ENCODE measurements around the gene MNDA.

The MNDA gene

GRCh38 chr1:158812336-158812735, 18.8 kb upstream of the MNDA start:
- DNase-seq (ENCODE audit: low spot score): no peak
- in situ Hi-C loops (cut with MboI; ENCODE audit: low sequenced_read_pairs, unreplicated experiment): no loop called here
- TF ChIP-seq, protein P1, sequence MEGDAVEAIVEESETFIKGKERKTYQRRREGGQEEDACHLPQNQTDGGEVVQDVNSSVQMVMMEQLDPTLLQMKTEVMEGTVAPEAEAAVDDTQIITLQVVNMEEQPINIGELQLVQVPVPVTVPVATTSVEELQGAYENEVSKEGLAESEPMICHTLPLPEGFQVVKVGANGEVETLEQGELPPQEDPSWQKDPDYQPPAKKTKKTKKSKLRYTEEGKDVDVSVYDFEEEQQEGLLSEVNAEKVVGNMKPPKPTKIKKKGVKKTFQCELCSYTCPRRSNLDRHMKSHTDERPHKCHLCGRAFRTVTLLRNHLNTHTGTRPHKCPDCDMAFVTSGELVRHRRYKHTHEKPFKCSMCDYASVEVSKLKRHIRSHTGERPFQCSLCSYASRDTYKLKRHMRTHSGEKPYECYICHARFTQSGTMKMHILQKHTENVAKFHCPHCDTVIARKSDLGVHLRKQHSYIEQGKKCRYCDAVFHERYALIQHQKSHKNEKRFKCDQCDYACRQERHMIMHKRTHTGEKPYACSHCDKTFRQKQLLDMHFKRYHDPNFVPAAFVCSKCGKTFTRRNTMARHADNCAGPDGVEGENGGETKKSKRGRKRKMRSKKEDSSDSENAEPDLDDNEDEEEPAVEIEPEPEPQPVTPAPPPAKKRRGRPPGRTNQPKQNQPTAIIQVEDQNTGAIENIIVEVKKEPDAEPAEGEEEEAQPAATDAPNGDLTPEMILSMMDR (IDR thresholded peaks at IDR 0.05; ENCODE audit: borderline replicate concordance, control extremely low read depth, extremely low read depth, insufficient read depth, missing control alignments): no peak

DNA sequence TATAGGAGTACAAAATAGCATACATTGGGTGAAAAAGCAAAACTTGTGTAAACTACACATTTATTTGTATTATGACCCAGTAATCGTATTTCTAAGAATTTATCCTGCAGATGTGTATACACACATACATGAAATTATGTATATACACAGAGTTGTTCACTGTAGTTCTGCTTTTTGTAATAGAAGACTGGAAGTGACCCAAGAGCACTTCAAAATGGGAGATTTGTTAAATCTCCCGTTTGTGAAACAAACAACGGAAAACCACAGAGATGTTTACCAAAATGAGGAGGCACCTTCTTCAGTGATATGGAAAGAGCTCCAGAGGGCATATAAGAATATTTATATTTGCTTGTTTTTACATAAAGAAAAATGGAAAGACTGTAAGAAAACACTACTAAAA, 18.0 kb upstream of the MNDA start:
- no peak for DNase-seq (ENCODE audit: low spot score)

DNA sequence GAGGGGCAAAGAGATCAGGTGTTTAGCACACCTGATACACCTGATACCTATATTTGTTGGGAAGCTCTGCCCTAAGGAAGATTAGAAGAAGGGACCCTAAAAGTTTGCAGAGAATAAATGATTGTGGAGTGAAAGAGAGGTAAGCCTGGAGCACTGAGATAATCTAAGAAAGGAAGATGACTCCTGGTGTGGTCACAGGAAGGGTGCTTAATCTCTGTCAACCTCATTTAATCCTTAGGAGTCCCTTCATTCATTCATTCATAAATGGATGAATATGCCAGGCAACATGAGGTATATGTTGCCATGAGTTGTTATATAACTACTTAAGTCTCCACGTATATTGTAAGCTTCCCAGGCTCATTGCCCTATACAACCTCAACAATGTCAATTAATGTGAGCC, 16.2 kb upstream of the MNDA start:
- TF ChIP-seq, protein P1 (IDR thresholded peaks at IDR 0.05; ENCODE audit: borderline replicate concordance, control extremely low read depth, extremely low read depth, insufficient read depth, missing control alignments): no peak
- no peak for DNase-seq (ENCODE audit: low spot score)
- in situ Hi-C loops (cut with MboI; ENCODE audit: low sequenced_read_pairs, unreplicated experiment): no loop called here

More for the DNA sequence above, 18.0 kb upstream of the MNDA start:
- in situ Hi-C loops (cut with MboI; ENCODE audit: low sequenced_read_pairs, unreplicated experiment): no loop called here
- TF ChIP-seq, protein P1 (IDR thresholded peaks at IDR 0.05; ENCODE audit: borderline replicate concordance, control extremely low read depth, extremely low read depth, insufficient read depth, missing control alignments): no peak

DNA sequence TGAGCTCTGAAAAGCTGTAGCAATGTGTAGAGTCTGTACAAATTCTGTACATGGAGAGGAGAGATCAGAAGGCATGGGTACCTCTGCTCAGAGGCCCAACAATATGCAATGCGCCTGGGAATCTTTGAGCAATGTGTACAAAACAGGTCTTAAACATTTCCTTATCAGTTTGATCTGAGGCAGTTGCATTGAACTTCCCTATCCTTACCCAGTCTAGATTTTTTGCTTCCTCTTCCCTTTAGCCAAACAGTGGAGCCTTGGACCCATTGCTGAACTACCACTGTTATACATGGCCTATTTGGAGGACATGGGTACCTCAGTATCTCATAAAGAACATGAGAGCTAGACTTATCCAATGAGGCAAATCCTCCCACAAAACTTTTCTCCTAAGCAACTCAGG, 12.6 kb upstream of the MNDA start:
- TF ChIP-seq, protein P1 (IDR thresholded peaks at IDR 0.05; ENCODE audit: borderline replicate concordance, control extremely low read depth, extremely low read depth, insufficient read depth, missing control alignments): no peak
- in situ Hi-C loops (cut with MboI; ENCODE audit: low sequenced_read_pairs, unreplicated experiment): no loop called here
- DNase-seq (ENCODE audit: low spot score): no peak

GRCh38 chr1:158818975-158819431, 12.1 kb upstream of the MNDA start:
- in situ Hi-C loops (cut with MboI; ENCODE audit: low sequenced_read_pairs, unreplicated experiment): no loop called here
- DNase-seq (ENCODE audit: low spot score): no peak
- TF ChIP-seq, protein P1 (IDR thresholded peaks at IDR 0.05; ENCODE audit: borderline replicate concordance, control extremely low read depth, extremely low read depth, insufficient read depth, missing control alignments): no peak

DNA sequence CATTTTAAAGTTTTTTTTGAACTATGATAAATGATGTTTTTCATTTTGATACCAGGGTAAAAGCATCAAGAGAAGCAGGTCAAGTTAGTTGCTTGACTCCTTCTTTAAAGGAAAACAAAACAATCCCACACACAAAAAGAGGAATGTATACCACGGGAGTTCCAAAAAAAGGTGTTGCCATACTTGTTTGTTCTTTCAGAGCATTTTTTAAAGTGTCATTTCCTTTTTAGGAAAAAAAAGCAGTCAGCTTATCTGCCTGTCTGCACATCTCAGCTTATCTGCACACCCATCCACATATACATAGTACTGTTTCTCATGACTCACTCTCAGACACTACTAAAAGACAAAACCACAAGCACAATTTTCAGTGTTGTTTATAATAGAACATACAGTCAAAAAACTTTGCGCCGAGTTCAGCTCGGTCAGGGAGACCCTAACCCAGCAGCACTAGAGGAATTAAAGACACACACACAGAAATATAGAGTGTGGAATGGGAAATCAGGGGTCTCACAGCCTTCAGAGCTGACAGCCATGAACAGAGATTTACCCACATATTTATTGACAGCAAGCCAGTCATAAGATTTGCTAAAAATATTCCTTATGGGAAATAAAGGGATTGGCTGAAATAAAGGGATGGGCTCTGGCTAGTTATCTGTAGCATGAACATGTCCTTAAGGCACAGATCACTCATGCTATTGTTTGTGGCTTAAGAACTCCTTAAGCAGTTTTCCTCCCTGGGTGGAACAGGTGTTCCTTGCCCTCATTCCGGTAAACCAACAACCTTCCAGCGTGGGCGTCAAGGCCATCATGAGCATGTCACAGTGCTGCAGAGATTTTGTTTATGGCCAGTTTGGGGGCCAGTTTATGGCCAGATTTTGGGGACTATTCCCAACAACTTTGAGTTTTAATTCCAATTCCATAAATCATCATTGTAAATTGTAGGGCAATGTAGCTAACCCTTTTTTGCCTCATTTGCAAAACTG, 11.4 kb upstream of the MNDA start:
- no peak for DNase-seq (ENCODE audit: low spot score)
- in situ Hi-C loops (cut with MboI; ENCODE audit: low sequenced_read_pairs, unreplicated experiment): no loop called here
- TF ChIP-seq, protein P1 (IDR thresholded peaks at IDR 0.05; ENCODE audit: borderline replicate concordance, control extremely low read depth, extremely low read depth, insufficient read depth, missing control alignments): no peak

Data from GM13976 (cell line).